ENCODE data around the gene SLC9A6. TPM values are rescaled to one million over a fixed set of nuclear protein-coding genes. Genes with fewer than 3 reads are reported as not detected.
A peak's percentile ranks its signal among the peaks of the same experiment; 100 is the strongest.

Gene SLC9A6
- total and polyA plus RNA-seq, 2 experiments from 2014 or later = 11.8 to 13.2 TPM

DNA sequence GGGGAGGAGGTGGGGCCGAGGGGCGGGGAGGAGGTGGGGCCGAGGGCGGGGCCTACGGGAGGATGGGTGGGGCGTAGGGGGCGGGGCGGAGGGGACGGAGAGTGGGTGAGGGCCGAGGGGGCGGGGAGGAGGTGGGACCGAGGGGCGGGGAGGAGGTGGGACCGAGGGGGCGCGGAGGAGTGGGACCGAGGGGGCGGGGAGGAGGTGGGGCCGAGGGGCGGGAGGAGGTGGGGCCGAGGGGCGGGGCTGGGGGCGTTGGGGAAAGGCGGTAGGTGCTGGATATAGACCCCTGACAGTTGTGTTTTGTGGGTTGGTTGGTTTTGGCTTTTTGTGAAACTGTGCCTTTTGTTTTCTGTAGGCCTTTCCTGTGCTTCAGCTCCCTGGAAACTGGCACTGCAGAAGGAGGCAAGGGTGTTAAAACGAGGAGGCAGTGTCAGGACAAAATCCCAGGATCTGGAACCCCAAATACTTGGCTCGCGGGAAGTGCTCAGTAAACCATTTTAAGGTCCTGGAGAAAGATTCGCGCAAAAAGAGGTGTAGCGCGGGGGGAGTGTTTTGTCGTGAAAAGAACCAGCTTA, 10.9 kb upstream of the SLC9A6 start:
- H3K27ac ChIP-seq = no peak overlapping the region
- H3K4me1 ChIP-seq (ENCODE audit: low read depth) = no peaks in the 10 kb centered on the region
- H3K27me3 ChIP-seq = no peaks in the 10 kb centered on the region
- TF ChIP-seq, protein P1, sequence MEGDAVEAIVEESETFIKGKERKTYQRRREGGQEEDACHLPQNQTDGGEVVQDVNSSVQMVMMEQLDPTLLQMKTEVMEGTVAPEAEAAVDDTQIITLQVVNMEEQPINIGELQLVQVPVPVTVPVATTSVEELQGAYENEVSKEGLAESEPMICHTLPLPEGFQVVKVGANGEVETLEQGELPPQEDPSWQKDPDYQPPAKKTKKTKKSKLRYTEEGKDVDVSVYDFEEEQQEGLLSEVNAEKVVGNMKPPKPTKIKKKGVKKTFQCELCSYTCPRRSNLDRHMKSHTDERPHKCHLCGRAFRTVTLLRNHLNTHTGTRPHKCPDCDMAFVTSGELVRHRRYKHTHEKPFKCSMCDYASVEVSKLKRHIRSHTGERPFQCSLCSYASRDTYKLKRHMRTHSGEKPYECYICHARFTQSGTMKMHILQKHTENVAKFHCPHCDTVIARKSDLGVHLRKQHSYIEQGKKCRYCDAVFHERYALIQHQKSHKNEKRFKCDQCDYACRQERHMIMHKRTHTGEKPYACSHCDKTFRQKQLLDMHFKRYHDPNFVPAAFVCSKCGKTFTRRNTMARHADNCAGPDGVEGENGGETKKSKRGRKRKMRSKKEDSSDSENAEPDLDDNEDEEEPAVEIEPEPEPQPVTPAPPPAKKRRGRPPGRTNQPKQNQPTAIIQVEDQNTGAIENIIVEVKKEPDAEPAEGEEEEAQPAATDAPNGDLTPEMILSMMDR (IDR thresholded peaks at IDR 0.05; ENCODE audit: low read depth, low read length) = no peak
- DNase-seq (ENCODE audit: low read depth in 1 of 2, low spot score in 1 of 2) = peak; percentile 83 to 86
- H3K9me3 ChIP-seq (ENCODE audit: low read depth) = no peaks in the 10 kb centered on the region
- H3K36me3 ChIP-seq = no peaks in the 10 kb centered on the region
- H3K4me3 ChIP-seq = peak overlapping the region; percentile 14

DNA sequence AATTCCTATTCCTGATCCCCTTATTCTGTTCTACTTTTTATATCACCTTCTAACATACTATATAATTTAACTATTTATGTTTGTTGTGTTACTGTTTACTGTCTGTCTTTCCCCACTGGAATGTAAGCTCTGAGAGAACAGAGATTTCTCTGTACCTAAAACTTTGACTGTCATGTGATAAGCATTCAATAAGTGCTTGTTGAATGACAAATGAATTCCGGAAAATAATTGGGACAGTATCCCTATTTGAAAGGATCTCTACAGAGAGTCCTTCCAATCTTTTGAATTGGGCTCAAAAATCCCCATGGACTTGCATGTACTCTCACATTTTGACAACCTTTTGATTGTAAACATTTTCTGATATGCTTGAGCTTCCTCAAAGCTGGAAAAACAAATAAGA, 9.8 kb upstream of the SLC9A6 start:
- Histone ChIP-seq H3K27me3 (no peaks in the 10 kb centered on the region), H3K9me3 (ENCODE audit: low read depth) (no peaks in the 10 kb centered on the region), H3K4me1 (ENCODE audit: low read depth) (no peaks in the 10 kb centered on the region), H3K36me3 (no peaks in the 10 kb centered on the region), H3K27ac (no peak overlapping the region), H3K4me3 (no peak overlapping the region)
- TF ChIP-seq, protein P1 (IDR thresholded peaks at IDR 0.05; ENCODE audit: low read depth, low read length) = no peak
- no peak for DNase-seq (ENCODE audit: low read depth in 1 of 2, low spot score in 1 of 2)

DNA sequence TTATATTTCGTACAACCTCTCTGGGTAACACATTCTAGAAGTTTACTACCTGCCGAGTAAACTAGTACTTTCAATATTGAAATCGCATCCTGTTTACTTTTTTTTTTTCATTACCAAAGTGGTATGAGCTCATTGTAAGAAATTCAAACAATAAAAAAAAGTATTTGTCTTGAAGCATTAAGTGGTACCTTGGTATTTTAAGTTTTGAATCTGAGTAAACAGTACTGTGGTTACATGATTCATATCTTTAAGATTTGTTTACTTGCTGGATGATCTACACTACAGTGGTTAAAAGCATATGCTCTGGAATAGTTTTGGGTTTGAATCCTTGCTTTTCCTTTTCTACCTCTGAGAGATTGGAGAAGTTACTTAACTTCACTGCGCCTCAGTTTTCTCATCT, 7.6 kb upstream of the SLC9A6 start:
- Histone ChIP-seq H3K9me3 (ENCODE audit: low read depth) (no peaks in the 10 kb centered on the region), H3K4me3 (no peak overlapping the region)

DNA sequence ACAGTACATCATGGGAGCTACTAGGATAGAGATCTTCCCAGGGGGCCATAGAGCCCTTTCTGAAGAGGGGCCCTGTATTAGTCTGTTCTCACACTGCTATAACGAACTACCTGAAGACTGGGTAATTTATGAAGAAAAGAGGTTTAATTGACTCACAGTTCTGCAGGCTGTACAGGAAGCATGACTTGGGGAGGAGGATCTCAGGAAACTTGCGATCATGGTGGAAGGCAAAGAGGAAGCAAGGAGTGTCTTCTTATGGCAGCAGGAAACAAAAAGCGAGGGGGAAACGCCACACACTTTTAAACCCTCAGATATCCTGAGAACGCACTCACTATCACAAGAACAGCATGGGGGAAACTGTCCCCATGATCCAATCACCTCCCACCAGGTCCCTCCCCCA, 4.2 kb upstream of the SLC9A6 start:
- Histone ChIP-seq H3K4me3 (no peak overlapping the region), H3K9me3 (ENCODE audit: low read depth) (no peaks in the 10 kb centered on the region), H3K27me3 (no peaks in the 10 kb centered on the region), H3K36me3 (no peaks in the 10 kb centered on the region), H3K27ac (no peak overlapping the region), H3K4me1 (ENCODE audit: low read depth) (no peaks in the 10 kb centered on the region)
- TF ChIP-seq, protein P1 (IDR thresholded peaks at IDR 0.05; ENCODE audit: low read depth, low read length) = no peak
- no peak for DNase-seq (ENCODE audit: low read depth in 1 of 2, low spot score in 1 of 2)

More for the DNA sequence above, 7.6 kb upstream of the SLC9A6 start:
- no peaks in the 10 kb centered on the region for H3K4me1 ChIP-seq (ENCODE audit: low read depth)
- H3K27ac ChIP-seq = no peak overlapping the region
- no peak for DNase-seq (ENCODE audit: low read depth in 1 of 2, low spot score in 1 of 2)
- TF ChIP-seq, protein P1 (IDR thresholded peaks at IDR 0.05; ENCODE audit: low read depth, low read length) = no peak
- no peaks in the 10 kb centered on the region for H3K36me3 ChIP-seq
- no peaks in the 10 kb centered on the region for H3K27me3 ChIP-seq

DNA sequence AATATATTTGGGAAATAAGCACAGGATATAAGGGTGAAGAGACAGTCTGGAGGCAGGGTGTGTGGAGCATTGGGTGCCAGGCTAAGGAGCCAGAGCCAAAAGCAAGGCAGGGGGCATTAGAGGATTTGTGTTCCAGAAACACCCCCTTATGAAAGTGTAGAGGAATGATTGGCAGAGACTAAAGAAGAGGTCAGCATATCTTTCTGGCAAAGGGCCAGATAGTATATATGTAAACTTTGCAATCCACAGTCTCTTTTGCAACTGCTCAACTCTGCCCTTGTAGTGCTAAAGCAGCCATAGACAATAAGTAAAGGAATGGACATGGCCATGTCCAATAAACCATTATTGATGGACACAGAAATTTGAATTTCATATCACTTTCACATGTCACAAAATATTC, 3.6 kb upstream of the SLC9A6 start:
- Histone ChIP-seq H3K36me3 (no peaks in the 10 kb centered on the region), H3K27ac (no peak overlapping the region), H3K27me3 (no peaks in the 10 kb centered on the region), H3K4me3 (no peak overlapping the region), H3K9me3 (ENCODE audit: low read depth) (no peaks in the 10 kb centered on the region), H3K4me1 (ENCODE audit: low read depth) (no peaks in the 10 kb centered on the region)
- DNase-seq (ENCODE audit: low read depth in 1 of 2, low spot score in 1 of 2) = peak in 1 of 2 donors; percentile 18
- TF ChIP-seq, protein P1 (IDR thresholded peaks at IDR 0.05; ENCODE audit: low read depth, low read length) = no peak

All from cardiac muscle cell (in vitro differentiated cells and primary cell).